Measurements from ENCODE around the gene FPGS. TPM values are rescaled to one million over a fixed set of nuclear protein-coding genes. Genes with fewer than 3 reads are reported as not detected.

FPGS gene
- total RNA-seq, 4 donors from 2014 or later, result 58.5 to 78.0 (median 62.1) TPM

DNA sequence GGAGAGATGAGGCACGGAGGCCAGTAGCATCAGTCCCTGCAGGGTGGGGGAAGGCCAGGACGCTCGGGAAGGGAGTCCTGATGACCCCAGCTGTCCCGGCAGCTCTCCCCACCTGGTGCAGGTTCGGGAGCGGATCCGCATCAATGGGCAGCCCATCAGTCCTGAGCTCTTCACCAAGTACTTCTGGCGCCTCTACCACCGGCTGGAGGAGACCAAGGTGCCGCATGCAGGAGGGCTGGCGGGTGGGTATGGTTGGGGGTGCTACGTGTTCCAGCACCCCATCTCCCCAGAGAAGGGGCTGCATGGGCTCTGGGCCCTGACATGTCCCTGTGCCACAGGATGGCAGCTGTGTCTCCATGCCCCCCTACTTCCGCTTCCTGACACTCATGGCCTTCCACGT is 4.2 kb downstream of the FPGS start:
- no peak for TF ChIP-seq POLR2A (IDR thresholded peaks at IDR 0.05)
- TF ChIP-seq, protein P1, sequence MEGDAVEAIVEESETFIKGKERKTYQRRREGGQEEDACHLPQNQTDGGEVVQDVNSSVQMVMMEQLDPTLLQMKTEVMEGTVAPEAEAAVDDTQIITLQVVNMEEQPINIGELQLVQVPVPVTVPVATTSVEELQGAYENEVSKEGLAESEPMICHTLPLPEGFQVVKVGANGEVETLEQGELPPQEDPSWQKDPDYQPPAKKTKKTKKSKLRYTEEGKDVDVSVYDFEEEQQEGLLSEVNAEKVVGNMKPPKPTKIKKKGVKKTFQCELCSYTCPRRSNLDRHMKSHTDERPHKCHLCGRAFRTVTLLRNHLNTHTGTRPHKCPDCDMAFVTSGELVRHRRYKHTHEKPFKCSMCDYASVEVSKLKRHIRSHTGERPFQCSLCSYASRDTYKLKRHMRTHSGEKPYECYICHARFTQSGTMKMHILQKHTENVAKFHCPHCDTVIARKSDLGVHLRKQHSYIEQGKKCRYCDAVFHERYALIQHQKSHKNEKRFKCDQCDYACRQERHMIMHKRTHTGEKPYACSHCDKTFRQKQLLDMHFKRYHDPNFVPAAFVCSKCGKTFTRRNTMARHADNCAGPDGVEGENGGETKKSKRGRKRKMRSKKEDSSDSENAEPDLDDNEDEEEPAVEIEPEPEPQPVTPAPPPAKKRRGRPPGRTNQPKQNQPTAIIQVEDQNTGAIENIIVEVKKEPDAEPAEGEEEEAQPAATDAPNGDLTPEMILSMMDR (IDR thresholded peaks at IDR 0.05), result no peak
- Histone ChIP-seq H3K9me3 (no peaks in the 10 kb centered on the region), H3K4me1 (peaks cover 11 to 20% of the 10 kb centered on the region in 2 donors), H3K4me3 (replicated peaks in 1 of 3) (no peak overlapping the region), H3K36me3 (peaks cover 14 to 22% of the 10 kb centered on the region in 2 donors), H3K27me3 (no peaks in the 10 kb centered on the region), H3K27ac (no peak overlapping the region)
- 84 to 91% methylated on average over 9 to 14 of the region's 14 CpGs for WGBS, 2 donors
- intact Hi-C loops (cut with DNase I), result no loop called here
- no peak for DNase-seq

DNA sequence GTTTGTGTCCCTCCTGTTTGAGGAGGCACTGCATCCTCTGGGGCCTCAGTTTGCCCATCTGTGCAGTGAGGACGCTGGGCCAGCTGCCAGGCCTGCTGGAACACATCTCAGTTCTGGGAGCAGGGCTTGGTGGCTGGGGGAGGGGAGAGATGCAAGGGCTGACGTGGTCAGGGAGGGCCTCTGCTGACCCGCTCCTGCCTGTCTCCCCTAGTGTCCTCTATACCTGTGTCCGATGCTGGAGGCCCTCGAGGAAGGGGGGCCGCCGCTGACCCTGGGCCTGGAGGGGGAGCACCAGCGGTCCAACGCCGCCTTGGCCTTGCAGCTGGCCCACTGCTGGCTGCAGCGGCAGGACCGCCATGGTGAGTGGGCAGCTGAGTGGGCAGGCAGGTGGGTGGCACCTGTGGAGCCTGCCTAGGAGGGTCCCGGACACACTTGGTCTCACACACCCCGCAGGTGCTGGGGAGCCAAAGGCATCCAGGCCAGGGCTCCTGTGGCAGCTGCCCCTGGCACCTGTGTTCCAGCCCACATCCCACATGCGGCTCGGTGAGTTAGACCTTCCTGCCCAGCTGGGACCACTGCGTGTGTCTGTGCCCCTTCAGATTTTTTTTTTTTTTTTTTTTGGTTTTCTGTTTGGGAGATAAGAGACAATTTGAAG is 5.8 kb downstream of the FPGS start:
- Histone ChIP-seq H3K4me1 (peaks cover 10 to 14% of the 10 kb centered on the region in 2 donors), H3K27ac (no peak overlapping the region), H3K27me3 (no peaks in the 10 kb centered on the region), H3K36me3 (peaks cover 28 to 36% of the 10 kb centered on the region in 2 donors), H3K9me3 (no peaks in the 10 kb centered on the region), H3K4me3 (replicated peaks in 1 of 3) (no peak overlapping the region)
- whole genome bisulfite sequencing, 2 donors, result 89 to 91% methylated on average over 6 to 7 of the region's 17 CpGs
- intact Hi-C loops (cut with DNase I), result no loop called here
- no peak for DNase-seq
- TF ChIP-seq, protein P1 (IDR thresholded peaks at IDR 0.05), result no peak
- no peak for TF ChIP-seq POLR2A (IDR thresholded peaks at IDR 0.05)

DNA sequence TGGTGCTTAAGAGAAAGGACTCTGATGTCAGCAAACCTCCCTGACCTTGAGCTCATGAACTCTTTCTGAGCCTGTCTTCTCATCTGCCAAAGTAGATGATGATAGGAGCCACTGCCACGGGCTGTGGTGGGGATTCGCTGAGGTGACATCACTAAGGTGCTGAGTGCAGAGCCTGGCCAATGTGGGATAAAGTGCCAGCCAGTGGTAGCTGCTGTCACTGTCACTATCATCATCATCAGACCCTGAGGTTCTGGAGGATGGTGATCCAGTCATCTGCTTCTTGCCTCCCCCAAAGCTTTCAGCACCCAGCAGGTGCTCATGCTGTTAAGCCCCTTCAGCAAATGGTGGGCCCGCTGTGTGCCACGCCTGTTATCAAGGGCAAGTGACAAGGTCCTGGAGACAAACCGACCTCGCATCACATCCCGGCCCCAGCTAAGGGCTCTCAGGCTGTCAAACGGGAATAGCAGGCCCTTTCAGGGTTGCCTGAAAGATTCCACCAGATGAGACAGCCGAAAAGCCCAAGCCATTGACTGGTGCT is 6.4 kb downstream of the FPGS start:
- Histone ChIP-seq H3K9me3 (no peaks in the 10 kb centered on the region), H3K4me1 (peaks cover 4 to 9% of the 10 kb centered on the region in 2 donors), H3K27ac (no peak overlapping the region), H3K27me3 (no peaks in the 10 kb centered on the region), H3K4me3 (replicated peaks in 1 of 3) (no peak overlapping the region), H3K36me3 (peaks cover 34 to 42% of the 10 kb centered on the region in 2 donors)
- intact Hi-C loops (cut with DNase I), result no loop called here
- 88 to 89% methylated on average over 9 of the region's 9 CpGs for WGBS, 2 donors
- DNase-seq, result no peak
- TF ChIP-seq POLR2A (IDR thresholded peaks at IDR 0.05), result no peak
- TF ChIP-seq, protein P1 (IDR thresholded peaks at IDR 0.05), result no peak

DNA sequence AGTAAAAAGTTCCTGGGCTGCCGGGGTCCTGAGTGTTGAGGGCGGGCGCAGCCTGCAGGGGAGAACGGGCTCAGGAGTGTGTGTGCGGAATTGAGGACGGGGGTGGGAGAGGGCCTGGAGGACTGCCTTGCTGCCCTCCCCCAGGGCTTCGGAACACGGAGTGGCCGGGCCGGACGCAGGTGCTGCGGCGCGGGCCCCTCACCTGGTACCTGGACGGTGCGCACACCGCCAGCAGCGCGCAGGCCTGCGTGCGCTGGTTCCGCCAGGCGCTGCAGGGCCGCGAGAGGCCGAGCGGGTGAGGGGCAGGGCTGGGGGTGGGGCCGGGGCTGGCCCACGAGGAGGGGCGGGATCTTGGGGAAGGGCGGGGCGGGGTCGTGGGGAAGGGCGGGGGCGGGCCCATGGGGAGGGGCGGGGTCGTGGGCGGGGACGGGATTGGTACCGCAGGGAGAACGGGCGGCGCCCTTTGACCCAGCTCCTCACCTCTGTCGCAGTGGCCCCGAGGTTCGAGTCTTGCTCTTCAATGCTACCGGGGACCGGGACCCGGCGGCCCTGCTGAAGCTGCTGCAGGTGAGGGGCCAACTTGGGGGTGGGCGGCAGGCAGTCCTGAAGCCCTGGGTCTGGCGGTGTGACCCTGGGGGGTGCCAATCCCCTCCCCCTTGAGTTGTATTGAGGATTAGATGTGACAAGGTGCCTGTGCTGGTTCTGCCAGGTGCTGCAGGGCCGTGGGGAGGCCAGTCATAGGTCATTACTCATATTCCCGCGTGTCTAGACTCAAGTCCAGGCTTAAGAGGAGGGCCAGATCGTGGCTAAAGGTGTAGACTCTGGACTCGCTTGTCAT is 7.1 kb downstream of the FPGS start:
- Histone ChIP-seq H3K27me3 (no peaks in the 10 kb centered on the region), H3K4me1 (peaks cover 0 to 2% of the 10 kb centered on the region in 2 donors), H3K36me3 (peaks cover 35 to 45% of the 10 kb centered on the region in 2 donors), H3K27ac (no peak overlapping the region), H3K4me3 (replicated peaks in 1 of 3) (no peak overlapping the region), H3K9me3 (no peaks in the 10 kb centered on the region)
- DNase-seq, result no peak
- 63 to 67% methylated on average over 24 to 34 of the region's 57 CpGs for WGBS, 2 donors
- TF ChIP-seq POLR2A (IDR thresholded peaks at IDR 0.05), result no peak
- TF ChIP-seq, protein P1 (IDR thresholded peaks at IDR 0.05), result no peak
- intact Hi-C loops (cut with DNase I), result no loop called here
